AG08395 (cell line): ENCODE data around the gene ST6GAL1.
"Not testable (repeated sequence)": the region's sequence is repeated elsewhere in the genome, so short reads cannot be mapped to it uniquely, and the experiment has no call there.

ENCODE experiments used
- DNase-seq: peaks from one replicate; pipeline ENCODE4 v3.0.0; 2012; ENCODE audit warnings: mixed read lengths, low spot score

The ST6GAL1 gene

GRCh38 chr3:186945255-186945823 lies 15.0 kb downstream of the ST6GAL1 start:
- no peak for DNase-seq

DNA sequence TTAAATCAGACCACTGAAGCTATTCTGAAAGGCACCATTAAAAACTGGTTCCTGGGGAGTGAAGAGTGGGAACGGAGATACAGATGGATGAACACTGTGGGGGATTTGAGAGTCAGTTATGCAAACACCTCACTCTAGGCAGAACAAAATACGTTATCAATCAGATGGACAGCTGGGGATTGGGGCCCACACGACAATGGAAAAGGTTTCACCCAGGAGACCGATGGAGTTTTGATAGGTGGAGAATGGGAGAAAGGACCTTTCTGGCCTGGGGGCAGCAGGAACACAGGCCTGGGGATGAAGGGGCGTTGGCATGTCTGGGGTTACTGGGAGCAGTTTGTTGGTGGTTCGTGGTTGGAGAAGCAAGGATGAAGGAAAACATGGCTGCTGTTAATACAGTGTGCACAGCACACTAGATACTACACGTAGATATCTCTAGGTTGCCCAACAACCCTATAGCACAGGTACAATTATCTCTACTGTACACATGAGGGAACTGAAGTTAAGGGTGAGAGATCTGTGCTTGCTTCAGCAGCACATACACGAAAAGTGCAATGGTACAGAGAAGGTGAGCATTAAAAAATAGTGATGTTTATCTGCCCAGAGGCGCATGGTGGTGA lies 16.5 kb downstream of the ST6GAL1 start:
- DNase-seq, result no peak

- DNase-seq, result no peak
These were observed 19.1 kb downstream of the ST6GAL1 start for GRCh38 chr3:186949281-186949982.

DNA sequence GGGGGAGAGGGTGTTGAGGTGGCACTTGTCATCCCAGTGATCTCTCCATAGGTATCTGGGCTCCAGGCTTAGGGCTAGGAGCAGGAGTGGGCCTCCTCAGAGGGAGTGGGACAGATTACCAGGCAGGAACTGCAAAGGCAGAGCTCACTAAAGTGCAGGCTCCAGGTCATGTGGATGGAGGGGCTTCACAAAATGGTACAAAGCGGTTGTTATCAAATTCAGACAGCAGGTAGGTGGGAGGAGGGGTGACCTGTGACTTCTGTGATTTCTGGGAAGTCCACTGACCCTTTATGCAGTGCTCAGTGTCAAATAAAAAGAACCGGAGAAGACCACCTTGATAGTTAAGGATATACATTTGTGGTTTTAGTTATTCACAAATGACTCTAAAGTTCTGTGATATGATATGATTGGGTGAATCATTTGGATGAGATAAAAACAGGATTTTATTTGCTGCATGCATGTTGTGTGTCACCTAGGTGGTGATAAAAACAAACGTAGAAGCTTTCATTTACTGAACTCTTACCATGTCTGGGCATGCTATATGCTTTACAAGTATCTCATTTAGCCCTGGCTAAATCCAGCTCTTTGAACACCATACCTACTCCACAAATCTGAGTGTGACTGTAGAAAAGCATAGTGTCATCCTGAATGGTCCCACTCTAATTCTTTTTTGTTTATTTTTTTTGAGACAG lies 20.2 kb downstream of the ST6GAL1 start:
- DNase-seq, result no peak

GRCh38 chr3:186951640-186952552 lies 21.6 kb downstream of the ST6GAL1 start:
- DNase-seq, result no peak

DNA sequence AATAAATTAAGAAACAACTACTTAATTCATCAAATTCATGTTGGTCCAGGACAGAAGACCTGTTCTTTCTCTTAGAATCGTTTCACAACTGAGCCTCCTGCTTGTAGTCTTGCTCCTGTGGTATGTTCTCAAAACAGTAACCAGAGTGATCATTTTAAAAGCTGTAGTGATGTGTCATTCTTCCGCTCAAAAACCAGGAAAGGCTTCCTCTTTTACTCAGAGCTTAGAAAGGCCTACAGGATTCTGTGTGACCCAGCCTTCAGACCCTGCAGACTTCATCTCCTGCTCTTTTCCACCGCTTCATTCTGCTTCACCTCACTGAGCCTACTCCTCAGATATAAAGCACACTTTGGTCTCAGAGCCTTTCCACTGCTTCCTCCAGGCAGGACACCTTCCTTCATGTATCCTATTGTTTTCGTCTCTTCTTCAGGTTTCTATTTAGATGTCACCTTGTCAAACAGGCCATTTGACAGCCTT lies 22.7 kb downstream of the ST6GAL1 start:
- no peak for DNase-seq

GRCh38 chr3:186953992-186954699 lies 23.8 kb downstream of the ST6GAL1 start:
- DNase-seq, result not testable (repeated sequence)

- DNase-seq, result no peak
These were observed 25.8 kb downstream of the ST6GAL1 start for GRCh38 chr3:186955898-186956696.

GRCh38 chr3:186959029-186959624 lies 28.8 kb downstream of the ST6GAL1 start:
- no peak for DNase-seq

GRCh38 chr3:186960347-186960746 lies 30.0 kb downstream of the ST6GAL1 start:
- no peak for DNase-seq

DNA sequence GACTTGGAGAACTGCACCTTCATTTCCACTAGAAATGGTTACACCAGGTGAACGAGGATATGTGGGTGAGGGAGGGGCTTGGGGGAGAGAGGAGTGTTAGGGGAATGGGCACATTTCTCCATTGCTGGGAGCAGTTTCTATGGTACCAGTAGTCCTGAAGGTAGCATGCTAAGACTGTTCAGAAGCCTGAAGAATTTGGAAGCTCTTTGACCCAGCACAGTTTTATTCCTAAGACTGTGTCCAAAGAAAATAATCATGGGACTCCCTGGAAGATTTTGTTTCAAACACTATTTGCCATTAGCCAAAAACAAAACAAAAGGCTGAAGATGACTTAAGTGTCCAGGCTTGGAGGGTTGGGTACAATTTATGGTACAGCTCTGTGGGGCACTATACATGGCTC lies 32.1 kb downstream of the ST6GAL1 start:
- DNase-seq, result no peak

- DNase-seq, result no peak
These were observed 33.3 kb downstream of the ST6GAL1 start for GRCh38 chr3:186963636-186964035.

DNA sequence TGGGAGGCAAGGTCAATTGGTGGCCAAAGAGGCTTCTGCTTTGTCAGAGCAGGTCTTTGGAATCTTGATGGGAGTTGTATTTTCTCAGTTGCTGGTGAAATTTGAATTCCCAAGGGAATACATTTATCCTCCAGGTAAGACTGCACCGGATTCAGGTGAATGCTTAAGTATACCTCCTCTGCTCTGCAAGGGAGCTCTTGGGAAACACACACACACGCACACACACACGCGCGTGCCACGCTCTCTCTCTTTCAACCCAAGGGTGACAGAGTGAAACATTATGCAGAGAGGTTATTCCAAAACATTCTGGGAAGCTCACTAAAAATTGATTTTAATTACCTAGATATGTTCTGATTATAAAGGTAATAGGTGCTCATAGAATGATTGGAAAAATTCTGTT lies 33.7 kb downstream of the ST6GAL1 start:
- no peak for DNase-seq

DNA sequence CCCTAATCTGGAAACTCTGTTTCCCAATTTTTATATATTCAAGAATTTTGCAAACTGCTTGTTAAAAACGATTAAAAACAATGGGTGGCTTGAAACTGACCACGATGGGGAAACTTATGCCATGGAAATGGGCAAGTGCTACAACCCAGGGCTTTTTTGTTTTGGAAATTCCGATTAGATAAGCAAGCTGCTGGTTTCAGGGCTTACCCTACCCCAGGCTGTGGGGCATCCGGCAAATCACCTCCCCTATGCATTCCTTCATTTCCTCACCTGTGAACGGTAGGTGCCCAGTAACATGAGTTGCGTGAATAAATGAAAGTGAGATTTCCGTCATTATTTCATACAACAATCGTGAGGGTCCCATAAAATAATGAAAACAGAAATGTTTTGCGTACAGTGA lies 34.3 kb downstream of the ST6GAL1 start:
- DNase-seq, result no peak

DNA sequence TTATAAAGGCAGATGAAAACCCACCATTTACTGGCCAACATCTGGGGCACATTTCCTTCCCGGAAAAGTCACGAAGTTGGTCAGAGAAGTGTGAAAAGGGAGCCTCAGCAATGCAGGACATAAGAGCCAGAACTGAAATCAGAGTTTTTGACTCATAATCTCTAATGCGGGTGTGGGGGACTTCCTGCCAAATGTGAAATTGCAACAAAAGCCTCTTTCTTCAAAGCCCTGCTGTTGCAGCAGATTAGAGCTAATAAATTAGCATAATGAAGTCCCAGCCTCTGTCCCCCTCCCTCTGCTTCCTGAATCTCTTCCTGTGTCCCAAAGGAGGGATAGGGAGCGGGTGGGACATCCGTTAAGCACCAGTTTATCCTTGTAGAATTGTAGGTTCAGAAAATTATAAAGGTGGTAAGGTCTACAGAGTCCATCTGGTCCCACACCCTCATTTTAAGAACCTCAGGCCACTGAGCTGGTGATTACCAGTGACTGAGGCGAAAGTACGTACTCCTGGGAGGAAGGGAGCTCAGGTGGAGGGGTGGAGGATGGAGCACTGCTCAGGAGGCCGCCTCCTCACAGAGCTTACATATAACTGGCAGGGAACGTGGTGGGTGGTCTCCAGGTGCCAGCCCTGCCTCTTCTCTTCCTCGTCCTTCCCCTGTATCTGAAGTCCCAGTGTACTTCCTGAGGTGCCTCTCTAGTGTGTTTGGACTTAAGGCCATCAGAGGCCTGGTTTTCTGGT lies 35.0 kb downstream of the ST6GAL1 start:
- no peak for DNase-seq

DNA sequence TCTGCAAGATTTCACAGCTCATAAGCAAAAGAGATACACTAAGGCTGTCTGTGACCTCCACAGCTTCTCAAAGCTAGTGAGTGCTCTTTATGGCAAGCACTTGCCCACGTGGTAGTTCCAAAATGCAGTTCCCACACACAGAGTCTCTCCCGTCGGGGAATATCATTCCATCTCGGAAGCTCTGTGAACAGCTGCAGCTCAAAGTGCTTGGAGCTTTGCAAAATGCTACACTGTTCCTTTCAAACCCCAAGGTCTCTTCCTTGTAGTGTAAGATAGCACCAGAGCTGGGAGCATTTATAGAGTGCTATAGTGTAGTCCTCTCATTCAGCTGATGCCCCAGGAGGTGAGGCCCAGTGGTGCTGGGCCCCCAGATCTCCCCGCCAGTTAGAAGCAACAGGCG lies 36.1 kb downstream of the ST6GAL1 start:
- no peak for DNase-seq

GRCh38 chr3:186967236-186967635 lies 36.9 kb downstream of the ST6GAL1 start:
- not testable (repeated sequence) for DNase-seq

DNA sequence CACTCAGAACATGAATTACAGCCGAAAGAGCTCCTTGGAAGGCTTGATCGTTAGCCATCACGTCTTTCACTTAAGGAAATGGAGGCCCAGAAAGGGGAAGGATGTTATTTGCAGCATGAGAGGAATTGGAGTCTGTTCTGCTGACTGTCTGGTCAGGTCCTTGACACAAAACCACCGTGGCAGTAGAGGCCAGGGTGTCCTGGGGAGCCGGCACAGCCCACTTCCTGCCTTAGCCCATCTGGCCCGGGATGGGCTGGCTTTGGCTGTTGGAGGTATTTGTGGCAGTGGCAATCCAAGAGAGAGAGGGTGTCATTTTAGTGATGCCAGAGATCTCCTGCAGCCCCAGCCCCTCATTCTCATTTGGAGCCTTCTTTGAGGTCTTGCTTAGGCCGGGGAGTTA lies 37.4 kb downstream of the ST6GAL1 start:
- no peak for DNase-seq

- no peak for DNase-seq
These were observed 39.3 kb downstream of the ST6GAL1 start for GRCh38 chr3:186969607-186970006.
